ENCODE results near the gene PRSS21. TPM values are rescaled to one million over a fixed set of nuclear protein-coding genes. Genes with fewer than 3 reads are reported as not detected.

Gene PRSS21
- total and polyA plus RNA-seq, 3 donors from 2014 or later: 62.5 to 153 (median 130) TPM

DNA sequence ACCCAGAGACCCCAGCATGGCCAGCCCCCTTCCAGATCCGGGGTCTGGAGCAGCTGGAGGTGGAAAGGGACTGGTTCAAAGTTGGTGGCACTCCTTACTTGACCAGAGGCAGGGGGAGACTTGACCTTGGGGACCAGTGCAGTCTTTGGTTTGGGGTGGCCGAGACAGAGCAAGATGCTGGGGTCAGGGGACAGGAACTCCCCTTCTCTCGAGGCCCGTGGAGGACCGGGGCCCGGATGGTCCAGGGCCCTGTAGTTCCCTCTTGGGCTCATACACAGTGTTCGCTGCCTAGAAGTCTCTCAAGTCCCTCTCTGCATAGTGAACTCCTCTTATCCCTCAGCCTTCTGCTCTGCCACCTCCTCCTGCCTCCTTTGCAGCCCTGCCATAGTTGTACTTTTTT lies 29.1 kb upstream of the PRSS21 start:
- Histone ChIP-seq H3K9me3 (no peaks in the 10 kb centered on the region), H3K27ac (no peak overlapping the region), H3K4me1 (peaks cover 13% of the 10 kb centered on the region), H3K27me3 (no peaks in the 10 kb centered on the region), H3K4me3 (no peak overlapping the region), H3K36me3 (ENCODE audit: low read depth, missing control alignments) (no peaks in the 10 kb centered on the region)
- DNase-seq: no peak
- intact Hi-C loops (cut with DNase I; ENCODE audit: low total_unique reads): no loop called here
- WGBS, 2 donors: 41 to 43% methylated on average over 6 to 7 of the region's 7 CpGs
- no peak for TF ChIP-seq CTCF (IDR thresholded peaks at IDR 0.05)
- no peak for TF ChIP-seq POLR2A (IDR thresholded peaks at IDR 0.05)

DNA sequence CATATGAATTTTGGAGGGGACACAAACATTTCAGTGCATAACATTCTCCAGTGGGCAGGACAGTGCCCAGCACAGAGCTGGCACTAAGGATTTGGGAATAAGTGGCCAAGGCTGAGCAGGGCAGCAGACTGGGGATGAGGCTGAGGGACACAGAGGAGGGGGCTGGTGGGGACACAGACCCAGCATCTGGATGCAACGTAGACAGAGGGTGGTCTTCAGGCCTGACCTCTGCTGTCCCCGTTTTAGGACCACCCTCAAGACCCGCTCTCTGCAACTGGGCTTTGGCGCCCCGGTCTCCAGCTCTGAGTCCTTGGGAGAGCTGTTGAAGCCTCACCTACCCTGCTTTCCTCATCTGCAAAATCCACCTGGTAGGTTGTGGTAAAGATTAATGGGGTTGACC lies 26.4 kb upstream of the PRSS21 start:
- no peaks in the 10 kb centered on the region for H3K27me3 ChIP-seq
- peaks cover 7% of the 10 kb centered on the region for H3K4me1 ChIP-seq
- no peaks in the 10 kb centered on the region for H3K9me3 ChIP-seq
- intact Hi-C loops (cut with DNase I; ENCODE audit: low total_unique reads): no loop called here
- no peaks in the 10 kb centered on the region for H3K36me3 ChIP-seq (ENCODE audit: low read depth, missing control alignments)
- TF ChIP-seq POLR2A (IDR thresholded peaks at IDR 0.05) (no peak), CTCF (IDR thresholded peaks at IDR 0.05) (no peak)
- DNase-seq: no peak
- 84 to 87% methylated on average over 5 of the region's 5 CpGs for WGBS, 2 donors
- H3K27ac ChIP-seq: no peak overlapping the region
- no peak overlapping the region for H3K4me3 ChIP-seq

- no peak for TF ChIP-seq POLR2A (IDR thresholded peaks at IDR 0.05)
- TF ChIP-seq CTCF (IDR thresholded peaks at IDR 0.05): no peak
- H3K4me3 ChIP-seq: no peak overlapping the region
- no peak overlapping the region for H3K27ac ChIP-seq
- H3K9me3 ChIP-seq: no peaks in the 10 kb centered on the region
- intact Hi-C loops (cut with DNase I; ENCODE audit: low total_unique reads): no loop called here
- H3K36me3 ChIP-seq (ENCODE audit: low read depth, missing control alignments): no peaks in the 10 kb centered on the region
- no peak for DNase-seq
- H3K27me3 ChIP-seq: no peaks in the 10 kb centered on the region
- WGBS, 2 donors: 68 to 94% methylated on average over 3 to 8 of the region's 8 CpGs
- H3K4me1 ChIP-seq: peaks cover 2% of the 10 kb centered on the region
Measured at GRCh38 chr16:2791174-2791573, 25.9 kb upstream of the PRSS21 start.

- H3K9me3 ChIP-seq: no peaks in the 10 kb centered on the region
- H3K27me3 ChIP-seq: no peaks in the 10 kb centered on the region
- TF ChIP-seq POLR2A (IDR thresholded peaks at IDR 0.05) (no peak), CTCF (IDR thresholded peaks at IDR 0.05) (no peak)
- no peak overlapping the region for H3K4me3 ChIP-seq
- H3K4me1 ChIP-seq: no peaks in the 10 kb centered on the region
- 91 to 93% methylated on average over 10 of the region's 10 CpGs for WGBS, 2 donors
- H3K27ac ChIP-seq: no peak overlapping the region
- H3K36me3 ChIP-seq (ENCODE audit: low read depth, missing control alignments): no peaks in the 10 kb centered on the region
- no peak for DNase-seq
- intact Hi-C loops (cut with DNase I; ENCODE audit: low total_unique reads): no loop called here
Measured at GRCh38 chr16:2792940-2793339, 24.1 kb upstream of the PRSS21 start.

DNA sequence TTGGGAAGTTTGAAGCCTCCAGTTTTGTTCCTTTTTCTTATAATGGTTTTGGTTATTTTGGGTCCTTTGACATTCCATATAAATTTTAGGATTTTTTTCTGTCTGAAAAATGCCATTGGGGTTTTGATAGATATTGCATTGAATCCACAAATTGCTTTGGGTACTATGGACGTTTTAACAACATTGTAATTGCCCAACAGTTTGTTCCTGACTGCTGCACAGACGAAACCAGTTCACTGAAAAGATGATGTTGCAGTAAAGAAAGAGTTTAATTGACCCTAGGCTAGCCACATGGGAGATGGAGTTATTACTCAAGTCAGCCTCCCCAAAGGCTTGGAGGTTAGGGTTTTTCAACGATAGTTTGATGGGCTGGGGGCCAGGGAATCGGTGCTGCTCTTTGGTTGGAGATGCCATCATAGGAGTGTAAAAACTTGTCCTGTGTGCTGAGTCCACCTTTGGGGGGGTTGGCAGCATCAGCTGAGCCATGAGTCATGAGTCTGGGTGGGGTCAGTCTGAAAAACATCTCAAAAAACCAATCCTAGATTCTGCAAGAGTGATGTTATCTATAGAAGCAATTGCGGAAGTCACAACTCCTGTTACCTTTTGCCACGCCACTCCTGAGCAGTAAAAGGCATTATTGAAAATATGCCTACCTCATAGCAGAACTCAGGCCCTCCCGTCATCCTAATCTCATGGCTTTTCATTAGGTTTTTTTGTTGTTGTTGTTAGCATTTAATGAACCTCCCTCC lies 21.5 kb upstream of the PRSS21 start:
- DNase-seq: no peak
- Histone ChIP-seq H3K27ac (no peak overlapping the region), H3K4me1 (no peaks in the 10 kb centered on the region), H3K4me3 (no peak overlapping the region), H3K9me3 (no peaks in the 10 kb centered on the region), H3K36me3 (ENCODE audit: low read depth, missing control alignments) (no peaks in the 10 kb centered on the region), H3K27me3 (no peaks in the 10 kb centered on the region)
- intact Hi-C loops (cut with DNase I; ENCODE audit: low total_unique reads): no loop called here
- TF ChIP-seq POLR2A (IDR thresholded peaks at IDR 0.05) (no peak), CTCF (IDR thresholded peaks at IDR 0.05) (no peak)
- WGBS, 2 donors: 70 to 71% methylated on average over 7 of the region's 7 CpGs
